HG02840 (cell line): Measurements from ENCODE around the gene EGLN2.
"Not testable (repeated sequence)": the region's sequence is repeated elsewhere in the genome, so short reads cannot be mapped to it uniquely, and the experiment has no call there.

ENCODE experiments used
- ATAC-seq: cut with Tn5 transposase; IDR thresholded peaks from one replicate; pipeline ENCODE4 v1.9.1; 2021; ENCODE audit warnings: mild to moderate bottlenecking, moderate library complexity, moderate number of reproducible peaks; ENCODE audit not compliant: unreplicated experiment, low FRiP score

The EGLN2 gene

DNA sequence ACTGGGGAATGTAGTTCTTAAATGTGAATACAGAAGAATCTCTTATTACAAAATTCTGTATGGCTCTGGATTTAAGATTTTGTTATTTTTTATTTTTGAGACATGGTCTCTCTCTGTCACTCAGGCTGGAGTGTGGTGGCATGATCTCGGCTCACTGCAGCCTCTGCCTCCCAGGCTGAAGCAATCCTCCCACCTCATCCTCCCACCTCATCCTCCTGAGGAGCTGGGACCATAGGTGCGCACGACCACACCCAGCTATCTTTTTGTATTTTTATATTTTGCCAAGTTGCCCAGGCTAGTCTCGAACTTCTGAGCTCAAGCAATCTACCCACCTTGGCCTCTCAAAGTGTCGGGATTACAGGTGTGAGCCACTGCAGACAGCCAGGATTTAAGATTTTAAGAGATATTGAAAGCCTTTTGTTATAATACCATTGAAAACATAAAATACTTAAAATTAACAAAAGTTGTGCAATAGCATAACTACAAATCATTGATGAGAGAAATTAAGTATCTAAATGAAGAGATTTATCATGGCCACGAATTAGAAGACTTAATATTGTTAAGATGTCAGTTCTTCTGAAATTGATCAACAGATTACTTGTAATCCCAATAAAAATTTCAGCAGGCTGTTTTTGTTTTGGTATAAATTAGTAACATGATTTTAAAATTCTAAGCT, 37.9 kb downstream of the EGLN2 start:
- ATAC-seq, result no peak

DNA sequence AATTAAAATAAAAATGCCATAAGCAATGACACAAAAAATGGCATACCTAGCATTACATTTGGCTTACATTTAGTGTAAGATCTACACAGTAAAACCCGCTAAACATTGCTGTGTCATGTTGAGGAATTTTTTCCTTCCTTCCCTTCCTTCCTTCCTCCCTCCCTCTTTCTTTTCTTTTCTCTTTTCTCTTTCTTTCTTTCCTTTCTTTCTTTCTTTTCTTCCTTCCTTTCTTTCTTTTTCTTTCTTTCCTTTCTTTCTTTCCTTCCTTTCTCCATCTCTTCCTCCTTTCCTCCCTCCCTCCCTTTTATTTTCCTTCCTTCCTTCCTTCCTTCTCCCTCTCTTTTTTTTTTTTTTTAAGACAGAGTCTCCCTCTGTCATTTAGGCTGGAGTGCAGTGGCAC, 39.5 kb downstream of the EGLN2 start:
- not testable (repeated sequence) for ATAC-seq

DNA sequence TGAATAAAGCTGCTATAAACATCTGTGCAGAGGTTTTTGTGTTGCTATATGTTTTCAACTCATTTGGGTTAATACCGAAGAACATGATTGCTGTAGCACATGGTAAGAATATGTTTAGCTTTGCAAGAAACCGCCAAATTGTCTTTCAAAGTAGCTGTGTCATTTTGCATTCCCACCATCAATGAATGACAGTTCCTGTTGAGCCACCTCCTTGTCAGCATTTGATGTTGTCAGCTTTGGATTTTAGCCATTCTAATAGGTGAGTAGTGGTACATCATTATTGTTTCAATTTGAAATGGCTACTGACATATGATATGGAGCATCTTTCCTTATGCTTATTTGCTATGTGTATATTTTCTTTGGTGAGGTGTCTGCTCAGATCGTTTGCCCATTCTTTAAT, 43.0 kb downstream of the EGLN2 start:
- not testable (repeated sequence) for ATAC-seq

DNA sequence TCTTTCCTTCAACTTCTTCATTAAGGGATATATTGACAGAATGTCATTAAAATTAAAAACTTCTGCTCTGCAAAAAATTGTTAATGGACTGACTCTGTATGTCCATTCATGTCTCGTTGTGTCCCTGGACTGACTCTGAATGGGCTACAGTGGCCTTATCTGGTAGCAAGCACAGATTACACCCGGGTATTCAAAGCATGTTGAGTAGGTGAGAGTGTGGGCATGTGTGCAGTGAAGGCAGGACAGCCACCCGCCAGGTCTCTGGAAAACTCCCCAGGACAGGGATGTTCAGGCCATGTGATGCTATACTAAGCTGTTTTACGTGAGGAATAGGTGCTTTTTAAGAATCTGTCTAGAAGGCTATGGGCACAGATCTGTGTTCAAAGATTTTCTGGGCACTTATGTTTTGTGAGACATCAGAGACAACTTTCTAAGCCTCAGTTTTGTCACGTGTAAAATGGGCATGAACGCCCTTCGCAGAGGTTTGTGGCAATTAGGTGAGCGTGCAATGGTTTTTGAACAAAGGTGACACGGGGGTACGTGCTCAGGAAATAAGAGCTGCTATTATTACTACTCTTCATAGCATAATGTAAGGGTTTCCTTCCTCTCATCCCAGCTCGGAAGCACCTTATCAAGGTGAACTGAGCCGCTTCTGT, 44.1 kb downstream of the EGLN2 start:
- not testable (repeated sequence) for ATAC-seq

DNA sequence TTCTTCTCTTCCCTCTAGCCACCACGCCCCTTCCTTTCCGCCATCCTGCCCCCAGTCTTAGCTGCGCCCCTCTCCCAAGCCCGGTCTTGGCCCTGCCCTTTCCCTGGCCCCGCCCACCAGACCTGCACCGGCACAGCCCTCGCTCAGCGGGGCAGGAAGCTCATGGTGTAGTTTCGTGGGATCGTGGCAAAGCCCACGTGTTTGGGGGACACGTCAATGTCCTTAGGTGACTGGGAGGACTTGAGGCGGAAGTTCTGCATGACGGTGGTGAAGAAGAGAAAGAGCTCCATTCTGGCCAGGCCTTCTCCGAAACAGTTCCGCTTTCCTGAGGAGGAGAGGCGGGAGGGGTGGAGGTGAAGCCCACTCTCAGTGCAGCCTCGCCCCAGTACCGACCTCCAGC, 44.7 kb downstream of the EGLN2 start:
- not testable (repeated sequence) for ATAC-seq

DNA sequence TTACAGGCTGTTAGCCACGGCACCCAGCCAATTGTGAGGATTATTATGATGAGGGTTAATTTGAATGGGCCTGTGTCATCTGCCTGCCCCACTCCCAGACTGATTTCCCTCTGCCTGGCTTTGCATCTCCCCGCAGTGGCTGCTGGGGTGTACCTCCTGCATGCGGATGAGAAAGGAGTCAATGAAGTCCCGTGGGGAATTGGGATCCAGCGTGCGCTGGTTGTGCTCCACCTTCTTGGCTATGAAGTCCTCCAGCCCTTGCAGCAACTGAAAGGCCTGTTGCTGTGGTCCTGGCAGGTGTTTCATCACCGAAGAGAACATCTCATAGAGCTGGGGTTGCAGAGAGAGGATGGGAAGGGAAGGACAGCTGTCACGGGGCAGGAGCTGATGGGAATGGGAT, 47.7 kb downstream of the EGLN2 start:
- ATAC-seq, result not testable (repeated sequence)

DNA sequence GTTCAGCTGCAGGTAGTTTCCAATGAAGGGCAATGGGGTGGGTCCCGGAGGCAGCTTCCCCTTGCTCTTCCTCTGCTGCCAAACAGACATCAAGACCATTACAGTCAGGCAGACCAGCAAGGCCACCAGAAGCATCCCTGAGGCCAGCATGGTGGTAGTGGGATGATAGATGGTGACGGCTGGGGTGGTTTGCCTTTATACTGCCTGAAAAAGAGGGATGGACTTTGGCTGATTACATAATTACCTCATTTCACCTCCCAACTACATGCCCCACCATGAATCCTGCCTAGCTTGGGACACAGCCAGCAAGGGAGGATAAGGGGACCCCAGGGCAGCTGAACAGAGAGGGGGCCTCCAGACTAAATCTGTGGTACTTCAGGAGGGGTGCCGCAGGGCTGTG, 51.3 kb downstream of the EGLN2 start, which contains the start of gene CYP2A6:
Gene CYP2A6 (minus strand): TSS at position 171 of the 400 bp plus-strand sequence. CDS start 21 bp downstream, at position 150.
- ATAC-seq, result not testable (repeated sequence)

DNA sequence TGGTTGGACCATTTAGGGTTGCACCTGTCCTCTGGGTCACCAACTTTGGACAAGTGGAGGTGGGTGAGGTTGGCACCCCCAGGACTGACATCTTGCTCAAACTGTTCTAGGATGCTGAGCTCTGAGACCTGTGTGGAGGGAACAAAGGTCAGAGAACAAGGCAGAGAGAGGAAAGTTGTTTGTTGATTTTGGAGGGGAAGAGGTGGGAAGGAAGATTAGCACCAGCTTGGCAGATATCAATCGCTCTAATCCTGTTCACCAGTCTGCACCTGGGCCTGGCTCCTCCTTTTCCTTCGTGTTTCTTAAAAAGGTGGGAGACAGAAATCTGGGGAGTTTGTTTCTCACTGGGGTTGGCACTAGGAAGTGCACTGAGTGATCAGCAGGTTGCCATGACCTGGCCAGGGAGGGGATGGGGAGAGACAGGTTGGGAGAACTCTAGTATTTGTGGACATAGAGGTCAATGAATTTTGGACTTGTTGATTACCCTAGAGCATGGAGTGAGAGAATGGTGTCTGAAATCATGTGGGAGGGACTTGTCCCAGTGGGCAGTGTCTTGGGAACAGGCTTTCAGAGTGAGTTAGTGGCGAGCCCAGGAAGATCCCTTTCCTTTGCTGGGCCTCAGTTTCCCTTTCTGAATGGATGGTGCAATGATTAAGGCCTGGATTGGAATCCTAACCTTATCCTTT, 53.6 kb downstream of the EGLN2 start:
- ATAC-seq, result not testable (repeated sequence)
